ENCODE results near the gene NDUFS7.

NDUFS7 gene

DNA sequence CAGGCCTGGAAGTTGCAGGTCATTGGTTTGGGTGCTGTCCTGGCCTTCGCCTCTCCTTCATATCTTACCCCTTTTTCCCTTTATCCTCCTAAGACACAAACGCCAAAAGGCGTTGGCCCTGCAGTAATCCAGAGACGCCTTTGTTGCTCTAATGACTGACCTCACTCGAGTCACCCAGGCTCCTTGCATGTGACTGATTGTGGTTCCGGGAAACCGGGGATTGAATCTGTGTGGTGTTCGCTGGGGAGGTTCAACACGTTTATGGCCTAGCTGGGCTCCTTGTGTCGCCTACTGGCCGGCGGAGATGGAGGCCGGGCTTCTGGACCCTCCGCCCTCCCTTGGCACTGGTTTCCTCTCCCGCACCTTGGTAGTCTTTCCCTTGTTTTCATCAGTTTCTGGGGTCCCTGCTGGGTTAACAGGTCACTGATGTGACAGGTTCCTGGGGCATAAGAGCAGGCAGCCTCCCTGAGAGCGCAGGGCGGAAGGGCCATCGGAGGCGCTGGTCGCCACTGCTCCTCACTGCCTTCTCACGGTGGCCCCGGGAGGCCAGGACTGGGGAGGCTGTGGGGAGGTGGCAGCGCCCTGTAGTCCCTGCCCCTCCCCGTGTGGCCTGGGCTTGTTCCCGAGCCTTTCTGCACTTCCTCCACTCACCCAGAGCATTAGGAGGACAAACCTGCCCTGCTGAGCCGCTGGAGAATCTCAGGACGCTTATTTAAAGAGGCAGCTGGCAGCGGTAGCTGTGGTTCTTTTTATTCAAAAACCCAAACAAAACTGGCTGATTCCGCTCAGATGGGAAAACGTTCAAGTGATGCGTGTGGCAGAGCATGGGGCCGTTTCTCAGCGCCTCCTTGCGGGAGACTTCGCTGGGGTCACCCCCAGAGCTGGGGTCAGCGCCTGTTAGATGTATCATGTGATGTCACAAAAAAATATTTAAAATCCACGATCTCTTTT is 18.1 kb upstream of the NDUFS7 start:
- DNase-seq, result no peak

DNA sequence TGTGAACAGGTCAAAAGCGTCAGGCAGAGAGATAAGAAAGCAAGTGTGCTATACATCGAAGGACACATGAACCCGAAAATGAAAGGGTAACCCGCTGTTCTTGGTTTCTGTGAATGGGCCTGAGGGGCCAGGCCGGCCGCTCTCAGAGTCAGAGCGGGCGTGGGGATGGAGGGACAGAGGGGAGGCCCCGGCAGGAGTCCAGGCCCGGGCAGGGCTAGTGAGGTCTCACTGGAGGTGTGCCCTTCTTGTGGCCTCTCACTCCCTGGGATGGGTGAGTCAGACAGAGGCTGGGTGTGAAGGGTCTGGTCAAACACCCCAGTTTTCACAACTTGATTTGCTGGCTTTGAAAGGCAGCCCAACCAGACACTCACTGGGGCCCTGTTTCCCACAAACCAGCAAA is 17.4 kb upstream of the NDUFS7 start:
- no peak for DNase-seq

DNA sequence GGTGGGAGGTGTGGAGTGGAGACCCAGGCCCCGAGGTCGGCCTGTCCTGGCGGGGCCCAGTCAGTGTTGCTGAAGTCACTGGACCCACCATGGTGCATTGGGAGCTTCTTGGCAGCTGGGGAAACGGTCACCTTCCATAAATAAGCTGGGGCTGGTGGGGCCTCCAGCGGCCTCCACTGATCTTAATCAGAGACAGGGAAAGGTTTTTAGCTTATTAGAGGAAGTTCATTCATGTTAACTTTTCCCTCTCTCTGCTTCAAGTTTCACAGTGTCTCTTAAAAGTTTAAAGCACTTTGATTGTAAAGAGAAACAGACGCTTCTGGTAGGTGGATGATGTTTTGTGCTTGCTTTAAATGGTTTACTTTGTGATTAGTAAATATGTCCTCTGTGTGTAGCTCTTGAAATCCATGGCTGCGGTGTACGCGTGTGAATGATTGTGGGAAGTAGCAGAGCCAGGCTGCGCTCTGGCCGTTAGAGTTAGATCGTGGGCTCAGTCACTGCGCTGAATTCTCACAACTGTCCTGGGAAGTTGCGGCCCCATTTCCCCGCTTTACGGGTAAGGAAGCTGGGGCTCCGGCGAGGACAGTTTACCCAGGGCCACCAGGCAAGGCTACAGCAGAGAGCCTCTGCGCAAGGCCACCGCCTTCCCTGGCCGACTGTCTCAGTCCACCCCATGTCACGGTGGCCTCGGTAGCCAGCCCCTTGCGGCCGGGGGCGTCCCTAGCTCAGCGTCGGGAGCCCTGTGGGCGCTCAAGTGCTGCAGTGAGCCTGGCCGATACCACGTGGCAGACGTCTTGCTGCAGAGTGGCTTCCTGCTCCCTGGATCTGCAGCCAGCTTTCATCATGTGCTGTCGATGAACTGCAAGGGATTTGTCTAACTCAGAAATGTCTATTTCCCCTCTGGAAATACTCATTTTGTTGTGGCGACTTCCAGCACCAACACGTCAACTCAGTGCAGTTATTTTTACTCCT is 16.5 kb upstream of the NDUFS7 start:
- peak; percentile 56 for DNase-seq

DNA sequence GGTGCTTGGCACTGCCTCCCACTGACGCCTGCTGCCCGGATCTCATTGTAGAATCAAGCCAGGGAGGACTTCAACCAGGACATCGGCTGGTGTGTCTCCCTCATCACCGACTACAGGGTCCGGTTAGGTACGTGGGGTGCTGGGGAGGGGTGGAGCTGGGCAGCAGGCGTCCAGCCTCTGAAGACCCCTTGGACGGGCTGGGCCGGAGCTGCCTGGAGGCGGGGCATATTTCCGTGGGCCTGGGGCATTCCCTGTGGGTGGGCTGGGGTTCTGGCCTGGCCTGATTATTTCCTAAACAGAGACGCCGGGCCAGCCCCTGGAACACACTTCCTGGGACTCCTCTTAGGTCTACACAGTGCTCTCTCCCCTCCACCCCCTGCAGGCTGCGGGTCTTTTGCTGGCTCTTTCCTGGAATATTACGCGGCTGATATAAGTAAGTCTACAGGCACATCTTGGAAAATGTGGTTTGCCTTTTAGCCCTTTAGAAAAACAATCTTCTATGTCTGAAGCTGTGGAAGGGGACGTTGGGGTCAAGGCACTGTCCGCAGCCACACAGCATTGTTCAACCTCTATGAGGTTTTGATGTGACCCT is 14.4 kb upstream of the NDUFS7 start:
- DNase-seq, result no peak

DNA sequence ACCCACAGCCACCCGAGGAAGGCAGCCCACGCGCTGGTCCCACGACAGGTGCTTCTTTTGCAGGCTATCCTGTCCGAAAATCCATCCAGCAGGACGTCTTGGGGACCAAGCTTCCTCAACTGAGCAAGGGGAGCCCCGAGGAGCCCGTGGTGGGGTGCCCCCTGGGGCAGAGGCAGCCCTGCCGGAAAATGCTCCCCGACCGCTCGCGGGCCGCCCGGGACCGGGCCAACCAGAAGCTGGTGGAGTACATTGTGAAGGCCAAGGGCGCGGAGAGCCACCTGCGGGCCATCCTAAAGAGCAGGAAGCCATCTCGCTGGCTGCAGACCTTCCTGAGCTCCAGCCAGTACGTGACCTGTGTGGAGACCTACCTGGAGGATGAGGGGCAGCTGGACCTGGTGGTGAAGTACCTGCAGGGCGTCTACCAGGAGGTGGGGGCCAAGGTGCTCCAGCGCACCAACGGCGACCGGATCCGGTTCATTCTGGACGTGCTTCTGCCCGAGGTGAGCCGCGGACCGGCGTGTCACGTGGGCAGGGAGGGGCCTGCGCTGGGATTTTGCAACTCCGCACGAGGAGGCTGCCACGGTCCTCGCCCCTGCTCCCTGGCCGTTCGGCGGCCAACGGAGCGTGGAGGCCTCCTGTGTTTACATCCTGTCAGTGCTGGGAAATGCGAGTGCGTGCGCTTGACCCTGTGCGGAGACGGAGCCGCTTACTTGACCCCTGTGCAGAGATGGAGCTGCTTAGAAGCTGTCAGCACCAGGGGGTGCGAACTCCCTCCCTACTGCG is 12.9 kb upstream of the NDUFS7 start:
- DNase-seq, result no peak

DNA sequence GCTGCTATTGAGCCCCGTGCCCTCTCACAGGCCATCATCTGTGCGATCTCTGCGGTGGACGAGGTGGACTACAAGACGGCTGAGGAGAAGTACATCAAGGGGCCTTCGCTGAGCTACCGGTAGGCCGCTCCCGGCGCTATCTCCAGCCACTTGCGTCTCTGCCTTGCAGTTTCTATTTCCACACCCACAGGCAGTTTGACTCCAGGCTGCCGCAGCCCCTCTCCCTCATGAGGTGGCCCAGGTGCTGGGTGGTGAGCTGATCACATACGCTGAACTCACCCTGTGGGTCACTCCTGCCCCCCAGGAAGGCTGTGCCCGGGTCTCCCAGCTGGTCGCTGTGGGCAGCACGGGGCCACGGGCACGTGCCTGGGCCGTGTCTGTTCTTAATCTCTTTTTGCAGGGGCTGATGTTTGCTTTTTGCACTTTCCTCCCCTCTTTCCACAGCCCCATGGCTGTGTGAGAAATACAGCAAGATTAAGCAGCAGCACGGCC is 10.6 kb upstream of the NDUFS7 start:
- DNase-seq, result no peak

DNA sequence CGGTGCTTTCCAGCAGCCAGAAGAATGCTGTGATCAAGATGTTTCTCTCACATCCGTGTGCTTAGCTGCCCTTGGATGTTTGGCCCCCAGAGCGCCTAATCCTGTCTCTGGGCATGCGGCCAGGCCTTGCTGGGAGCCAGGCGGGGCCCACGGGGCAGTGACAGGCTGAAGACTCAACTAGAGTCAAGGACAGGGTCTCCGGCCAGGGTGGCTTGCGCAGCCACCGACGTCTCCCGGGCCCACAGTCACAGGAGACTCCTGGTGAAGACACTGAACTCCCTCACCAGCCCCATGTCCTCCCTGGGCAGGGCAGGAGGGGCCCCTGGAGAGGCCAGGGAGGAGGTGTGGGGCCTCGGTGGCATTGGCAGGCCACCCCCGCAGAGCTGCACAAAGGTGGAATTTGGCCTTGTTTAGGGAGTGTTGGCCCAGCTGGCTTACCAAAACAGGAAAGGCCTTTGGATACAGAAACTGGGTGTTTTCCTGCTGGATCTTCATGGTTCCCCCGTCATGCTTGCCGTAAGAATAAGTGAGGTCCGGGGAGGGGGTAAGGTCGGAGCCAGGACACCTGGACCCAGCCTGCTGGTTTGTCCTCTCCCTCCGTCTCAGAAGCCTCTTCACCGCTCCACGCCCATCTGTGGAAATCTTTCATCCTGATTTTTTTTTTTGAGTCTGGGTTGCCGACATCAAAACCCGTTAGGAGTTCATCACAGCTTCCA is 10.0 kb upstream of the NDUFS7 start:
- no peak for DNase-seq

DNA sequence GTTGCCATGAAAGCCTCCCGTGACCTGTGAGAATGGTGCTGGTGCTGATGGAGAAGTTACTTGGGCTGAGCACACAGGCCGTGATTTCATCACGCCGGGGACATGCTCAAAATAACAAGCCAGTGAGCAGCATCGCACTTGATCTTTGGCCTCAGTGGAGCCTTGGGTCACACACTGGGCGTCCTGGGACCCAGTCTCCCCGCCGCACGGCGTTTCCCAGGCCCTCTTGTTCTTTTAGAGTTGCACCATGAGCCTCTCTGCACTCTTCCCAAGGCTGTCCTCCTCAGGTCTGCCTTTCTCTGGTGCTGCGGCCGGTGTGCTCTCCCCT is 9.5 kb upstream of the NDUFS7 start:
- no peak for DNase-seq

DNA sequence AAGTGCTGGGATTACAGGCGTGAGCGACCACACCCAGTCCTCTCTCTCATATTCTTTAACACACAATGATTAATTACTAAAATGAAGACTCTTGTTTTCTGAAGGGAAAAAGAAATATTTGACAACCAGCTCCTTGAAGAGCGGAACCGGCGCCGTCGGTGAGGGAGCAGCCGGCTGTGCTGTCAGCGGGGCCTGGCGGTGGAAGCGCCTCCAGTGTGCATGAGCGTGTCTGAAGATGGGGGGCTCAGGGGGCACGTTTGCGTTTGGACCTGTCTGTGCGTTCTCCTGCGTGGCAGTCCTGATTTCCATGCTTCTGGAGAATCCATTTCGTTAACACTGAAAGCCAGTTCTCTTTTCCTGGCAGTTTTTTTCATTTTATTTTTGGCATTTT is 7.3 kb upstream of the NDUFS7 start:
- DNase-seq, result no peak

DNA sequence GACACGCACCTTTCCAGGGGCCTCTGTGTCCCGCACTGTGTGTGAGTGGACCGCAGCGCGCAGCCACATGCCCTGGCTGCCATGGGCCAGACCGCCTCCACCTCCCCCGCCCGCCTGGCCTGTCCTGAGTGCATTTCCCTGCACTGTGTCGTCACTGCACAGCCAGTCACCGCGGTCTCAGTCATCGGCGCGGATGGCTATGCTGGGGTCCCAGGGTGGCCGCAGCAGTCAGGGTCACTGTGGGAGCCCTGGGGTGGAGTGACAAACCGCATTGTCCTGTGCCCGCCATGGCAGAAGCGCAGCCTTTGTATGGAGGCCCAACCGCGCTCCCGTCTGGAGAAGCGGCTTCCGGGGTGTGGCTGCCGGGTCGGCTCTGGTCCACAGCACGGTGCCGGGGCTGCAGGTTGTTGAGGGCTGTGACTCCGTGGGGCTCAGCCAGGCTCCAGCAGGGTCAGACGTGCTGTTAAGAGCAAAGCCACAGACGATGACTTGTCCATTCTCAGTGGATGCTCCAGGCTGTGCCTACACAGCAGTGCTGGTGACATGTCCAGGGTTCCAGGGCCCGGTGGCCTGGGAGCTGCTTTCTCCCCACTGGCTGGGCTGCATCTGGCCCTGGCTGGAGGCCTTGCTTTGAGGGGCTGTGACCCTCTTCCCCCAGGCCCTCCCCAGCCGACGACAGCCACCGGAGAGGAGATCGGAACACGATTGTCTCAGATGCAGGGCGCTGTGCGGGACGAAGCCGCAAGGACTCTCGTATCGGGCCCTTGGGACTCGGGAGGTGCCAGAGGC is 6.3 kb upstream of the NDUFS7 start:
- DNase-seq, result no peak

DNA sequence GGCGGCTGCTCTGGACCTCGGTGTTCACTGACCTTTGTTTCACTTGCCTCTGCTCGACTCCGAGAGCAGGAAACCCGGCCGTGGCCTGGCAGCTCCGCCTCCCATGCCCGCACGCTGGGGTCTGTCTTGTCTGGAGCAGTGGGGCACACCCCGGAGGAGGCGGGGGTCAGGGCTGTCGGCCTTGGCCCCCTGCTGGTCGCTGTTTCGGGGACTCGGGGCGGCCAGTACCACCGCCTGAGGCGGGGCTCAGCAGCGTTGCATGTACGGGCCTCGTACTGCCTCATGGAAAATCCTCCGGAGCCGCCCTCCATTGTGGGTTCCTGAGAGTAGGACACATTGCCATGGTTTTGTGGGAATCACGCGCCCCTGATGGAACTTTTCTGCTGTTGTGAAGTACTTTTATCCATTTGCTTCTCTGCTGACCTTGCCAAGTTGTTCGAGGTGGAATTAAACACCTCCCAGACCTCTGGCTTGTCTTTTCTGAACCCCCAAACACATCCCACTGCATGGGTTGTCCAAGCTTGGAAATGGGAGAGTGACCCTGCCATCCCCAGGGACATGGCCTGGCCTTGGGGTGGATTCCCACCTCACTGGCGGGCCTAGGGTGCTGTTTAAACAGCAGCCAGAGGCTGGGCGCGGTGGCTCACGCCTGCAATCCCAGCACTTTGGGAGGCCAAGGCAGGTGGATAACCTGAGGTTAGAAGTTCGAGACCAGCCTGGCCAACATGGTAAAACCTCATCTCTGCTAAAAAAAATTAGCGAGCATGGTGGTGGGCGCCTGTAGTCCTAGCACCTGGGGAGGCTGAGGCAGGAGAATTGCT is 5.5 kb upstream of the NDUFS7 start:
- no peak for DNase-seq

DNA sequence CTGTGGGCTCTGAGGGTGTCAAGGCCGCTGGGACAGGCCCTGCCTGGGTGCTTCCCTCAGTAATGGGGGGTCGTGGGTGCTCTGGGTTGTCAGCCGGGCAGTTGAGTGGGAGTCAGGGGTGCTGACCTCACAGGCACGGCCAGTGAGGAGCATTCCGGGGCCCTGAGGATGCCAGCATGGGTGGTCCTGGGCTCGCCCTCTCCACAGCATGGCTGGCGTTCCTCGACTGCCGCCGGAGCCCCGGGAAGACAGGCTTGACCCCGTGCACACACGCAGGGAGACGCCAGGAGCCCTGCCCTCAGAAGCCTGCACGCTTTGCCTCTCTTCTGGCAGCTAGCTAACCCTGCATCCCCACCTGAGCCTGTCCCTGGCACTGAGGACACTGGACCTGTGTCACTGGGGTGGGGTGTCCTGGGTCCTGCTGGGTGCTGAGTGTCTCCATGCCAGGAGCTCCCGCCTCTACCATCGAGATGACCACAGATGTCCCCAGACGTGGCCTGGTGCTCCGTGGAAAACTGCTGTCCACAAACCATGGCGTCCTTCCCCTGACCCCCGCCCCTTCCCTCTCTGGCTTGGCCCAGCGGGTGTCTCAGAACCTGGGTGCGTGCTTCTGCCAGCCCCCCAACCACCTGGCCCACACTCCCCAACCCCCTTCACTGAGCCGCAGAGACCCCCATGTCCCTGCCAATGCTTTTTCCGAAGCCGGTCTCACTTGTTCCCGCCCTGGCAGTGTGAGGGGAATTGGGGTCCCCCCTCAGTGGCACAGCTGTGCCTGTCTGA is 4.4 kb upstream of the NDUFS7 start:
- no peak for DNase-seq

DNA sequence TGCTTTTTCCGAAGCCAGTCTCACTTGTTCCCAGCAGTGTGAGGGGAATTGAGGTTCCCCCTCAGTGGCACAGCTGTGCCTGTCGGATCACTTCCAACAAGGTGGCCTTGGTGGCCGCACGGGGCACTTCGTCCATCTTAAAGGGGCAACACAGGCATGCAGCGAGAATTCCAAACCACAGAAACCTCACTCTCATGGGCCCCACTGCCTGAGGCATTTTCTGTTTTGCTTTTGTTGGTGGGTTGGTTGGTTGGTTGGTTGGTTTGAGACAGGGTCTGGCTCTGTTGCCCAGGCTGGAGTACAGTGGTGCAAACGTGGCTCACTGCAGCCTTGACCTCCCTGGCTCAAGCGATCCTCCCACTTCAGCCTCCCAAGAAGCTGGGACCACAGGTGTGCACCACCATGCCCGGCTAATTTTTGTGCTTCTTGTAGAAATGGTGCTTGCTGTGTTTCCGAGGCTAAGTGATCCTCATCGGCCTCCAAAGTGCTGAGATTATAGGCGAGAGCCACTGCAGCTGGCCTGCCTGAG is 3.7 kb upstream of the NDUFS7 start:
- no peak for DNase-seq

DNA sequence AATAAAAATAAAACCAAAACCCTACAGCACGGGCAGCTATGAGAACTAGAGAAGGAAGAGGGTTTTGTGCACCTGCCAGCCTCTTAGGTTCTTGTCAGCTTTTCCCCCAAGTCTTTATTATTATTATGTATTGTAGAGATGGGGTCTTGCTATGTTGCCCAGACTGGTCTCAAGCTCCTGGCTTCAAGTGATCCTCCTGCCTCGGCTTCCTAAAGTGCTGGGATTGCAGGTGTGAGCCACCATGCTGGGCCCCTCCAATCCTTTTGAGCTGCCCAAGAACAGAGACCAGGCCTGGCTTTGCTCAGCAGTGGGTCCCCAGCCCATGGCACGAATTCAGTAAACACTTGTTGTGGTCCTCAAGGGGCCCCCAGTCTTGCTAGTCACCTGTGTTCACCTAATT is 1.5 kb upstream of the NDUFS7 start:
- DNase-seq, result no peak

DNA sequence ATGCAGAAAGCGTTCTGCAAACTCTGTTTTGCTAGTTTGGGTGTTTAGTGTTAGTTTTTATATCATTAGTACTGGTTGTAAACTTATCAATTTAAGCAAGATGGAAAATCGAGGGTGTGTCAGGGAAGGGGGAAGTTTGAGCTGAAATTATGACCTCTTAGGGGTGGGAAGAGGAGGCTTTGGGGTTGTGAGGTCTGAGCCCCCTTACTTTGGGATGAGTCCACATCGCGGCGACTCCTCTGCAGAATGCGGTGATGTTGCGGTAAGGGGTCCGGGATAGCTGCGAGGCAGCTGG is 743 bp upstream of the NDUFS7 start:
- DNase-seq, result no peak

DNA sequence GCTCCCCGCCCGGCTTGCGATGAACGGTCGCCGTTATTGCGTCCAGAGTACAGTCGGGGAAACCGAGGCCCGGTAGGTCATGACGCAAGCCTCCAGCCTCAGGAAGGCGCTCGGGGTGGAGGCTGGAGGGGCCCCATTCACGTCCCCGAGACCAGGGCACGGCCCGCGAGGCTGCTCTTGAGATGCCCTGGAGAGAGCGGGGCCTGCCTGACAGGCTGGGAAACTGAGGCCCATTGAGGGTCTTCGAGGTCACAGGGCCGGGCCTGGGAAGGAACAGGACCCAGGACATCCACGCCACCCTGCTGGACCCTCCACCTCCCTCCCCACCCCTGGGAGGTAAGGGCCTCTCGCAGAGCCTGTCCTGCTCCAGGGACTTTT is 367 bp downstream of the NDUFS7 start:
- DNase-seq, result no peak

DNA sequence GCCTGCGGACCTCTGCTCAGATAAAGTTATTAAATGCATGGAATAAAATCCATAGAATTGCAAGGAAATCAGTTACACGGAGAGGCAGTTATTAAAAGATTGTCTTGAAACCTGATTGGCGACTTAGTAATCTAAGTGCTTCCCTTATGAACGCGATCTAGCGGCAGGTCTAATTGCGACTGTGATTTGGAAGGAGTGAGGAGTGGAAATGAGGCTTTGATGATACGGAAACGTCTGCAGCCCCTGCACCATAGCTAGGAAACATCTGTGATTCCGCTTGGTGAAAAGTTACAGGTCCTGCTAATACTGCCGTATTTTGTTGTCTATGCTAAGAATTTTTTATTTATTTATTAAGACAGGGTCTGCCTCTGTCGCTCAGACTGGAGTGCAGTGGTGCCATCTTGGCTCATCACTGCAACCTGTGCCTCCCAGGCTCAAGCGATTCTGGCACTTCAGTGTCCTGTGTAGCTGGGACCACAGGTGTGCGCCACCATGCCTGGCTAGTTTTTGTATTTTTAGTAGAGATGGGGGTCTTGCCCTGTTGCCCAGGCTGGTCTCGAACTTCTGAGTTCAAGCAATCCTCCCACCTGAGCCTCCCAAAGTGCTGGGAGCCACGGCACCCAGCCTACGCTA is 887 bp downstream of the NDUFS7 start:
- DNase-seq, result no peak

DNA sequence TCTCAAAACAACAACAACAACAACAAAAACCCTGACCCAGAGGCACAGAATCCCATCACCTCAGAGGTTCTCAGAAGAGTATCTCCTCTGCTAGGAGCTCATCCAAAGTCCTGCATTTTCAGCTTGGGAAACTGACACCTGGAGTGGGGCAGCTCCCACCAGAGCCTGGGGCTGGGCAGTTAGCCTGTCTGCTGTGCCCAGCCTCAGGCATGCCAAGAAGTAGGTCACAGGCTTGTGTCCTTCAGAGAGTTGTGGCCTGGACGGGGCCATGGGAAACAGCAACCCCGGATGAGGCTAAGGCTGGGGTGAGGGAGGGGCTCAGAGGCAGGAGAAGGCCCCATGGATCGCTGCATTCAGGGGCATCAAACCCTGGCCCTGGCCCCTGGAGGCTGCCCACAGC is 2.1 kb downstream of the NDUFS7 start:
- DNase-seq, result no peak
